ENCODE measurements around the gene SLC25A41. TPM values are rescaled to one million over a fixed set of nuclear protein-coding genes. Genes with fewer than 3 reads are reported as not detected.
A peak's percentile ranks its signal among the peaks of the same experiment; 100 is the strongest.

The SLC25A41 gene
- total and polyA plus RNA-seq, 2 of the 13 experiments (the other 11 are each of a cell fraction or from before 2014, with no cell fraction given) = 0.33 to 0.95 TPM

- TF ChIP-seq, protein P1, sequence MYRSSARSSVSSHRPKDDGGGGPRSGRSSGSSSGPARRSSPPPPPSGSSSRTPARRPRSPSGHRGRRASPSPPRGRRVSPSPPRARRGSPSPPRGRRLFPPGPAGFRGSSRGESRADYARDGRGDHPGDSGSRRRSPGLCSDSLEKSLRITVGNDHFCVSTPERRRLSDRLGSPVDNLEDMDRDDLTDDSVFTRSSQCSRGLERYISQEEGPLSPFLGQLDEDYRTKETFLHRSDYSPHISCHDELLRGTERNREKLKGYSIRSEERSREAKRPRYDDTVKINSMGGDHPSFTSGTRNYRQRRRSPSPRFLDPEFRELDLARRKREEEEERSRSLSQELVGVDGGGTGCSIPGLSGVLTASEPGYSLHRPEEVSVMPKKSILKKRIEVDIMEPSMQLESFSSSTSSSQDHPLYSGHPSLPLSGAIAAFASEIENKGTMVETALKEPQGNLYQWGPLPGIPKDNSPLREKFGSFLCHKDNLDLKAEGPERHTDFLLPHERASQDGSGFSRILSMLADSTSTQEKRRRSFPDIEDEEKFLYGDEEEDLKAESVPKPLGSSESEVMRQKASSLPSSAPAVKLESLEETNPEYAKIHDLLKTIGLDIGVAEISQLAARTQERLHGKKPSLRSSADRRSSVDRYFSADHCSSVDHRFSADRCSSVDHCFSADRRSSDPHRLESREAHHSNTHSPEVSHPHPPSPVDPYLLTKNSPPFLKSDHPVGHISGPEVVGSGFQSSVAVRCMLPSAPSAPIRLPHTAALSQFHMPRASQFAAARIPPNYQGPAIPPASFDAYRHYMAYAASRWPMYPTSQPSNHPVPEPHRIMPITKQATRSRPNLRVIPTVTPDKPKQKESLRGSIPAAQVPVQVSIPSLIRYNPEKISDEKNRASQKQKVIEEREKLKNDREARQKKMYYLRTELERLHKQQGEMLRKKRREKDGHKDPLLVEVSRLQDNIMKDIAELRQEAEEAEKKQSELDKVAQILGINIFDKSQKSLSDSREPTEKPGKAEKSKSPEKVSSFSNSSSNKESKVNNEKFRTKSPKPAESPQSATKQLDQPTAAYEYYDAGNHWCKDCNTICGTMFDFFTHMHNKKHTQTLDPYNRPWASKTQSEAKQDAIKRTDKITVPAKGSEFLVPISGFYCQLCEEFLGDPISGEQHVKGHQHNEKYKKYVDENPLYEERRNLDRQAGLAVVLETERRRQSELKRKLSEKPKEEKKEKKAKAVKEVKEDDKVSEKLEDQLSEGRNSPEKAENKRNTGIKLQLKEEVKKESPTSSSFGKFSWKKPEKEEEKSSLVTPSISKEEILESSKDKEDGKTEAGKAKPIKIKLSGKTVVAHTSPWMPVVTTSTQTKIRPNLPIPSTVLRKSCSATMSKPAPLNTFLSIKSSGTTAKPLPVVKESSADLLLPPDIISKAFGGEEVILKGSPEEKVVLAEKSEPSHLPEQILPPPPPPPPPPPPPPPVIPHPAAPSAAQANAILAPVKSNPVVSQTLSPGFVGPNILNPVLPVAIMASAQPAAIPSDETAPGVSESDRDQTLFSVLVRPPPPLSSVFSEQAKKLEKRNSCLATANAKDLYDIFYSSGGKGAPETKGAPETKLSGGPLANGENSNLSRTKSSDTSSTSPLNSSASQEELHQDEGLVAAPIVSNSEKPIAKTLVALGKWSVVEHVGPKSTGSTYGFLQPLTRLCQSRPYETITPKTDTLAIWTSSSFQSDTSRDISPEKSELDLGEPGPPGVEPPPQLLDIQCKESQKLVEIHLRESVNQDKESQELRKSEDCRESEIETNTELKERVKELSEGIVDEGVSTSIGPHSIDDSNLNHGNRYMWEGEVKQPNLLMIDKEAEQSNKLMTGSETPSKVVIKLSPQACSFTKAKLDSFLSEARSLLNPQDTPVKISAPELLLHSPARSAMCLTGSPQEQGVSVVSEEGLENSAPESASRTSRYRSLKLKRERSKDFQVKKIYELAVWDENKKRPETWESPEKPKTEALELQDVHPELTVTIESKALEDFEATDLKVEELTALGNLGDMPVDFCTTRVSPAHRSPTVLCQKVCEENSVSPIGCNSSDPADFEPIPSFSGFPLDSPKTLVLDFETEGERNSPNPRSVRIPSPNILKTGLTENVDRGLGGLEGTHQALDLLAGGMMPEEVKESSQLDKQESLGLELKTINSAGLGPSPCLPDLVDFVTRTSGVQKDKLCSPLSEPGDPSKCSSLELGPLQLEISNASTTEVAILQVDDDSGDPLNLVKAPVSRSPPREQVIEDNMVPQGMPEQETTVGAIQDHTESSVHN (CRISPR knock-in tag; IDR thresholded peaks at IDR 0.05) = no peak
- TF ChIP-seq, protein P2, sequence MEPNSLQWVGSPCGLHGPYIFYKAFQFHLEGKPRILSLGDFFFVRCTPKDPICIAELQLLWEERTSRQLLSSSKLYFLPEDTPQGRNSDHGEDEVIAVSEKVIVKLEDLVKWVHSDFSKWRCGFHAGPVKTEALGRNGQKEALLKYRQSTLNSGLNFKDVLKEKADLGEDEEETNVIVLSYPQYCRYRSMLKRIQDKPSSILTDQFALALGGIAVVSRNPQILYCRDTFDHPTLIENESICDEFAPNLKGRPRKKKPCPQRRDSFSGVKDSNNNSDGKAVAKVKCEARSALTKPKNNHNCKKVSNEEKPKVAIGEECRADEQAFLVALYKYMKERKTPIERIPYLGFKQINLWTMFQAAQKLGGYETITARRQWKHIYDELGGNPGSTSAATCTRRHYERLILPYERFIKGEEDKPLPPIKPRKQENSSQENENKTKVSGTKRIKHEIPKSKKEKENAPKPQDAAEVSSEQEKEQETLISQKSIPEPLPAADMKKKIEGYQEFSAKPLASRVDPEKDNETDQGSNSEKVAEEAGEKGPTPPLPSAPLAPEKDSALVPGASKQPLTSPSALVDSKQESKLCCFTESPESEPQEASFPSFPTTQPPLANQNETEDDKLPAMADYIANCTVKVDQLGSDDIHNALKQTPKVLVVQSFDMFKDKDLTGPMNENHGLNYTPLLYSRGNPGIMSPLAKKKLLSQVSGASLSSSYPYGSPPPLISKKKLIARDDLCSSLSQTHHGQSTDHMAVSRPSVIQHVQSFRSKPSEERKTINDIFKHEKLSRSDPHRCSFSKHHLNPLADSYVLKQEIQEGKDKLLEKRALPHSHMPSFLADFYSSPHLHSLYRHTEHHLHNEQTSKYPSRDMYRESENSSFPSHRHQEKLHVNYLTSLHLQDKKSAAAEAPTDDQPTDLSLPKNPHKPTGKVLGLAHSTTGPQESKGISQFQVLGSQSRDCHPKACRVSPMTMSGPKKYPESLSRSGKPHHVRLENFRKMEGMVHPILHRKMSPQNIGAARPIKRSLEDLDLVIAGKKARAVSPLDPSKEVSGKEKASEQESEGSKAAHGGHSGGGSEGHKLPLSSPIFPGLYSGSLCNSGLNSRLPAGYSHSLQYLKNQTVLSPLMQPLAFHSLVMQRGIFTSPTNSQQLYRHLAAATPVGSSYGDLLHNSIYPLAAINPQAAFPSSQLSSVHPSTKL (CRISPR knock-in tag; IDR thresholded peaks at IDR 0.05) = peak; percentile 26; the same call in 1 of the 2 replicates
- TF ChIP-seq ZNF788 (CRISPR knock-in tag; IDR thresholded peaks at IDR 0.05; ENCODE audit: borderline replicate concordance) (peak; percentile 85; the same call in 1 of the 2 replicates), AKNA (CRISPR knock-in tag; IDR thresholded peaks at IDR 0.05; ENCODE audit: borderline replicate concordance) (no peak), ZFP36 (IDR thresholded peaks at IDR 0.05; ENCODE audit: borderline replicate concordance, low read depth, low read length, partially characterized antibody) (no peak), XRCC5 (optimal IDR thresholded peaks at IDR 0.05; ENCODE audit: low read length) (peak; percentile 15), GPN1 (CRISPR knock-in tag; IDR thresholded peaks at IDR 0.05; ENCODE audit: borderline replicate concordance) (no peak), ZNF703 (CRISPR knock-in tag; IDR thresholded peaks at IDR 0.05; ENCODE audit: borderline replicate concordance) (no peak), NKX3-1 (CRISPR knock-in tag; IDR thresholded peaks at IDR 0.05) (no peak), ZNF10 (CRISPR knock-in tag; IDR thresholded peaks at IDR 0.05; ENCODE audit: borderline replicate concordance, low read depth) (no peak)
Observed at GRCh38 chr19:6464070-6464873, 30.7 kb upstream of the SLC25A41 start, which contains the start of gene CRB3 (continued).

All from HepG2 (cell line).